Pulmonary artery endothelial cell (primary cell): ENCODE results near the gene MID2. TPM values are rescaled to one million over a fixed set of nuclear protein-coding genes. Genes with fewer than 3 reads are reported as not detected.
"Not testable (repeated sequence)": the region's sequence is repeated elsewhere in the genome, so short reads cannot be mapped to it uniquely, and the experiment has no call there.

Experiments
- DNase-seq: peaks from one replicate; pipeline ENCODE4 v3.0.0-alpha.2; 2011; ENCODE audit warnings: low read depth, low spot score
- total RNA-seq: library from RNA; depleted of rRNA; stranded (reverse); fragments of >200 nt; gene quantifications from 2 replicates; pipeline ENCODE4 v1.2.3, GENCODE V29; 2014

MID2 gene
- total RNA-seq, 1 donor from 2014 or later: 44.1 TPM

DNA sequence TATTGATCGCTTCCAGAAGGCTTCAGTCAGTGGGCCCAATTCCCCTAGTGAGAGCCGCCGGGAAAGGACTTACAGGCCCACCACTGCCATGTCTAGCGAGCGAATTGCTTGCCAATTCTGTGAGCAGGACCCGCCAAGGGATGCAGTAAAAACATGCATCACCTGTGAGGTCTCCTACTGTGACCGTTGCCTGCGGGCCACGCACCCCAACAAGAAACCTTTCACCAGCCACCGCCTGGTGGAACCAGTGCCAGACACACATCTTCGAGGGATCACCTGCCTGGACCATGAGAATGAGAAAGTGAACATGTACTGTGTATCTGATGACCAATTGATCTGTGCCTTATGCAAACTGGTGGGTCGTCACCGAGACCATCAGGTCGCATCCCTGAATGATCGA lies 15.3 kb downstream of the MID2 start:
- DNase-seq: no peak

DNA sequence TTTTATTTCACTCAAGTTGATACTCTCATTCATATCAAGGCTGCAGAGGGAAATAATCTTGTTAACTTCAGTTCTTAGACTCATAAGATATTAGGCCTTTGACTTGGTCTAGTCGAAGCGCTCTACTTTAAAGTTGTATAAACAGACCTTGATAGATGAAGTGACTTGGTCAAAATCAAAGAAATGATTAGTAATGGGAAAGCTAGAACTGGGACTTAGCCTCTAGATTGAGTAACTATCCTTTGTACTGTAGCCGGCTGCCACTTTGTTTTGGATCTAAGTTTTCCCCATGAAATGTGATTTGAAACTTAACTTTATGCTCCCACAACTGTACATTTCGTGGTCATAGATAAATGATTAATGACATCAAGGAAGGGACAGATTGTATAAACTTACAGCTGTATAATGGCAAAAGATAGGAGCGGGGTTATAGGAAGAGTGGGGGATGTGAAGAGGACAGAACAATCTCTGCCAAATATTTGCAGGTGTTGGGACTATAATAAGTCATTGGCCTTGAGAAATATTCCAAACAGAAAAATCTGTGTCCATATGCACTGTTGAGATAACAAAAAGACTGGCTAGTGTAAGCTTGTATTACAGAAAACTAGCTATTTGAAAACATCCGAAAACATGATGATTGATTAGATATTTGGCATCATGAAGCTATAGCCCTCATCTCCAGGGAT lies 17.2 kb downstream of the MID2 start:
- DNase-seq: no peak

DNA sequence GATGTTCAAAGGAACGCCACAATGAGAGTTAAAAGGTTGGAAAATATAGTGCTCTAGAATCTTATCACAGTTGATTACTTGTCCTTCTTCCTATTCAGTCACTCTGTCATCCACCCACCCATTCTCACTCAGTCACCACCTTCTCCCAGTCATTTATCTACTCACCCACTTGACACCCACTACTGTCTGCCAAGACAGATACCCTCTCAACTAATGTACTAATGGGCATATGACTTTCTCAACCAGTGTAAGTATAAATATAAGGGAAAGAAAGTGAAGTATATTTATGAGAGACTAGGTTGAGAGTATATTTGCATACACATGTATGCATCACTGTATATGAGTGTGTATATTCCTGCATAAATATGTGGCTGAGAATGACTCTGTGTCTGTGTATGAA lies 20.0 kb downstream of the MID2 start:
- no peak for DNase-seq

DNA sequence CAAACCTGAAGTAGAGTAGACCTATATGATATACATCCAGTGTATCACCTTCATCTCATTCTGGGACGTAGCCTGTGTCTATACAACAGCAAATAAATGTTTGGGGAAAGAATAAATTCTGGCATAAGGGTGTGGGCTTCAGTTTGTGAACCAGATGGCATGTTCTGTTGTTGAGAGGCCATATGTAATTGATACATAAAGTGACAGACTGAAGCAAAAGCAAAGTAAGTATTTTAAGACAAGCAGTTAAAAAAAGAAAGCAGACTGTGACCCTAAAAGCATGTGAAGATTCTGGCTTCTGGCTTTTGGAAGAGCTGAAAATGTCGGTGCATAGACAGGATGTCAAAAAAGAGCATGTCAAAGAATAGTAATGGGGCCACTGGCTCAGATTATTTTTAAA lies 22.9 kb downstream of the MID2 start:
- no peak for DNase-seq

DNA sequence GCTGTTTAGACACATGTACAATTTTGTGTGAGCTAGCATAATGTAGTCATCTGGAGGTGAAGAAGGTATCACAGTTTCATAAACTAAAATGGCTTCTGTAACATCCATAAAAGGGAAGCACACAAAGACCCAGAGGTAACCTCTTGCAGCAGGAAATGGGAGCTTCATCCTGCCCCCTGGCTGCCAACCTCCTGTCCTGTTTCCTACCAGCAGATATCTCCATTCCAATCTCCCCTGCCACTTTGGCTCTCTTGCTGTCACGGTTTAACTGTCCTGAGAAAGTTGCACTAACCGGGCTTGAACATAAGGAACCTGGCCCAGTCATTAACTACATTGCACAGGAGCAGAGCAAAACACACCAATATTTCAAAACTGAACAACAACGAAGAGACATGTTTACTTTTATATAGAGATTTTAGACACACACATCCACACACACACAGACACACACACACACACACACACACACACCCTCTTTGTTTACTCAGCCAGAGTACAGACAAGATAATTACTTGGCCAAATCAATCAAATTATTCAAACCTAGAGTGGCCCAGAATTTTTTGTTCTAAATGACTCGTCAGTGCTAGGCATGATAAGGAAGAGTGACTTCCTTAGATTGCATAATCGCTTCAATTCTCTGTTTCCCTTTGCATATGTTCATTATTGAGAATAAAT lies 24.2 kb downstream of the MID2 start:
- no peak for DNase-seq

DNA sequence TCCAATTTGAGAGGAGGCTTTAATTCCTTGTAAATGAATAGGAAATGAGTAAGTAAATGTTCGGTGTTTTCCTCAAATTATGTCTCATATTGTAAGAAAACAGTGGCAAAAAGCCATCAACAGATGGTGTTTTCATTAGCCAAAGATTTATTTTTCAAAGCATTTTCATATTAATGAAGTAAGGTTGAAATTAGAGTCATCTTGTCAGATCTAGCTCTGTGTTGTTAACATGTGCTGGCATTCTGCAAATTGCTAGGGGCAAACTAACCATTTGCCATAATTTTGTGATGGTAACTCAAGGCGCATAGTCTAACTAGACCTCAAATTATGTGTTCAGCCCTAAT lies 24.7 kb downstream of the MID2 start:
- DNase-seq: no peak

DNA sequence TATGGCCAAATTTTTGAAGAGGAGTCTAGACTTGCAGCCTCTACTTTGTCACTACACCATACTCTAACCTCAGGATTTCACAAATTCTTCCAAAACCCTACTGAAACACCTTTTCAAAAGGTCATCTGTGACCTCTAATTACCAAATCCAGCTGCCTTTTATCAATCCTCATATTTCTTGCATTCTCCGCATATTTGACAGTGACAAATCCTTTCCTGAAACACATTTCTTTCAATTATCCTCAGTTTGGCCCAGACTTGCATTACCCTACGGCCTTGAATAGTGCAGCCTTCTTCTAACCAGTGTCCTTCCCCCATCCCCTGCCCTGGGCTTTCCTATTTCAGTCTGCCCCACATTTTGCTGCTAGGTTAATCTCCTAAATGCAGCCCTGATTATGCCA lies 25.5 kb downstream of the MID2 start:
- DNase-seq: no peak

DNA sequence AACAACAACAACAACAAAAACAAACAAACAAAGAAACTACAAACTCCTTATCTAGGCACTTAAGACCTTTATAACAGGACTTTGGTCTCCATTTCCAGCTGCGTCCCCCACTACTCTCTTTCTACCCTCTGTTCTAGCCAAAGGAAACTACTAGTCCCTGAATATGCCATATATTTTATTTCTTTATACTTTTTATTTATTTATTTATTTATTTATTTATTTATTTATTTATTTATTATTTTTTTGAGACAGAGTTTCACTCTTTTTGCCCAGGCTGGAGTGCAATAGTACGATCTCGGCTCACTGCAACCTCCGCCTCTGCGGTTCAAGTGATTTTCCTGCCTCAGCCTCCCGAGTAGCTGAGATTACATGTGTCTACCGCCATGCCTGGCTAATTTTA lies 26.0 kb downstream of the MID2 start:
- not testable (repeated sequence) for DNase-seq

DNA sequence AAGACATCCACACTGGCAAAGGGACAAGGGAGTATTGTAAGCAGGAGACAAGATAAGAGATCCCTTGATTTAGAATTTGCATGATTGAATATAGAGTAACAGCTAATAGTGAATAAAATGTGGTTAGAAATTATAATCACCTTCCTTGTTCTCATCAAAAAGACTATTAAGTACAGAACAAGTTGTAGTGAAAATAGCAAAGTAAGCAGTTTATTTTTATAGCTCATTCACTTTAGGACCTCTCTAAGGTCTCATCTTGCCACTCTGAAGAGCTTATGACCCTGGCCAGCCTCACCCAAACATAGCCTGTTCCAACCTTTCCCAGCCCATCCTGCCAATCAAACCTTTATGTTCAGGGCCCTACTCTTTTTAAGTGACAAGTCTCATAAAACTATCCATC lies 30.6 kb downstream of the MID2 start:
- no peak for DNase-seq

DNA sequence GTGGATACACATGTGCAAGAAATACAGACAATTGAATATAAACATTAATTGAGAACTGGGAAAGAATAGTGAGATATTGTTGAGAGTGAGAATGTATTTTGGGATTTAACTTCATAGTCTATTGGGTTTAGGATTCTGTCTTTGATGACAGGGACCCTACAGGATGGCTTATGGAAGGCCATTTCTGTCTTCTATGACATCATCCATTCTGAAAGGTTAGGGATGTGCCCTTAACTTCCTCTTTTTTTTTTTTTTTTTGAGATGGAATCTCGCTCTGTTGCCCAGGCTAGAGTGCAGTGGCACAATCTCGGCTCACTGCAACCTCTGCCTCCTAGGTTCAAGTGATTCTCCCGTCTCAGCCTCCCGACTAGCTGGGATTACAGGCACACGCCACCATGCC lies 31.4 kb downstream of the MID2 start:
- DNase-seq: not testable (repeated sequence)

DNA sequence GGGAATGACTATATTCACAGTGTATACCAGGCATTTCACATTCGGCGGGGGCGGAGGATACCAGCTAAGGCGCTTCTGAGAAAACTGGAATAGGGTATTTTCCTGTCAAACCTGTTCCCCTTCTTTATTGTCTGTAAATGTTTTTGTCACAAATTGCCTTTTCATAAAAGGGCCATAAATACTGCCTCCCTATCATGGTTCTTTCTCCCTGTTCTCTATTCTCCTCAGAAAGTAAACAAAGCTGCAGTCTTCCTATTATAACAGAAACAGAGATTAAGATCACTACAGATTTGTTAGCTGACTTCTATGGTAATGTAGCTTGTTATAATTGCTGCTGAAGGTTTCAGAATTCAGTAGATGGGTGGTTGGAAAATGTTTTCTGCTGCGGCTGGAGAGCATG lies 32.2 kb downstream of the MID2 start:
- DNase-seq: no peak

DNA sequence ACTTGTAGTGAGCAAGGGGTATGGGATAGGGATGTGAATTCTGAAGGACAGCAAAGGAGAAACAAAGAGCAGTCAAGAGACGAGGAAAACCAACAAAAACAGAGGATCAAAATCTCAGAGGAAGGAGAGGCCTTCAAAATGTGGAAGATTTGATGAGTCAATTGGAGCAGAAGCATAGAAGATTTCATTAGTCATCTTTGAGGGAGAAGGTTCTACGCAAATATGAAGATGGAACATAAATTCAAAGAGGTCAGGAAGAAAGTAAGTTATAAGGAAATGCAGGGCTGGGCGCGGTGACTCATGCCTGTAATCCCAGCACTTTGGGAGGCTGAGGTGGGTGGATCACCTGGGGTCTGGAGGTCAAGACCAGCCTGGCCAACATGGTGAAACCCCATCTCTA lies 35.4 kb downstream of the MID2 start:
- no peak for DNase-seq

DNA sequence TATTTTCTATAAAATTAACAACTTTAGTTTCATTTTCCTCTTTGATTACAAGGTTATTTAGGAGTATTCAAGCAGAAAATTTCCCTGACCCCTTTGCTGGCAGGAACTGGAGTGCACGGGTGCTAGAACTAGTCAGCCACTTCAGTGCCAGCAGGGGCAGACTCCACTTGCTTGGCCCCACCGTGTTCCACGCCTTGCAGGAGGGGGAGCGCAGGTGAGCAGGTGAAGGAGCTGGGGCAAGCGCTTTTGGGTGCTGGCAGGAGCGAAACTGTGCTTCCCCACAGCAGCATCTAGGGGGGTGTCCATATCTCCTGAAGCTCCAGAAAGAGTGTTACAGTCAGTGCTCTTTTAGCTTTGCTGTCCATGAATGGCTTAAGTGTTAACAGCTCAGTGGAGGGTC lies 45.5 kb downstream of the MID2 start:
- no peak for DNase-seq

DNA sequence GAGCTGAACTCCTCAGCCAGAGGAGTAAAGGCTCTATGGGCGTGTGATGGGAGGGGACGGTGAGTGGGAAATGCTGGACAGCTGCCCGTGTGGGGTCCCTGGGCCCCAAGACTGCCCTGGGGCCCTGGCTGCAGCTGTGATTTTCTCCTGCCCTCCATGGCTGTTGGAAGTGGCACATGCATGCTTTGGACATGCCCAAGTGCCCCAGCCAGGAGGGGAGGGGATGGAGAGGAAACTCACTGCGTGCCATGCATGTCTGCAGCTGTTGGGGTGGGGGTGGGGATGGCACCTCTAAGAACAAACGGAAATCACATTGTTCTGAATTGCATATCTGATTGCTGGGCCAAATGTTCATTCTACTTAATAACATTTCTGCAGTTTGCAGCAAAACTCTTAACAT lies 52.4 kb downstream of the MID2 start:
- DNase-seq: peak; percentile 17

DNA sequence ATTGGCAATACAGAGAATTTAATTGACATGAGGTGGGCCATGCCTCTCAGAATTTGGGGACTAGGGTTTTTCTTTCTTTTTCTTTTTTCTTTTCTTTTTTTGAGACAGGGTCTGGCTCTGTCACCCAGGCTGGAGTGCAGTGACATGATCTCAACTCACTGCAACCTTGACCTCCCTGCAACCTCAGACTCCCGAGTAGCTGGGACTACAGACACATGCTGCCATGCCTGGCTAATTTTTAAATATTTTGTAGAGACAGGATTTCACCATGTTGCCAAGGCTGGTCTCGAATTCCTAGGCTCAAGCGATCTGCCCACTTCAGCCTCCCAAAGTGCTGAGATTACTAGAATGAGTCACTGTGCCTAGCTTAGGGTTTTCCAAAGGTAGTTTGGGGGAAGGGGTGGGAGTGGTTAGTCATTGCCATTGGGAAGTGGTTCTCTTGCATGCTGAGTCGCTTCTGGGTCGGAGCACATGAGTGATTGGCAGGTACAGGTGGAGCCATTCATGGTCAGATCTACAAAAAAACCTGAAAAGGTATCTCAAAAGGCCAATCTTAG lies 54.5 kb downstream of the MID2 start:
- DNase-seq: no peak

DNA sequence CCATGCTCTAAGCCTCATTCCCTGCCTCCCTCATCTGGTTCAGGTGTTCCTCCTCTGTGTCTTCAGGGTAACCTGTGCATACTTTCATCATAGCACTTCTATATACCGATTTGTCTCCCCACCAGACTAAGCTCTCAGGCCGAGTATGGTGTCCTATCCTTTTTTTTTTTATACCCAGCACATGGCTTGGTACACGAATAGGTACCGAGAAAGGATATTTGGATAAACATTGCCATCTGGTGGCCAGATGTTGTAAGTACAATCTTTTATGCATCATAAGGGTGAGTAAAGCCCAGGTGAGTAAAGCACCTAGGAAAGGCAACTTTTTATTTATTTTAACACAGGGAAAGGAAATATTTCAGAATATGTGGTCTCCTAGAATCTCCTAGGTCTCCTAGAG lies 68.4 kb downstream of the MID2 start:
- no peak for DNase-seq

DNA sequence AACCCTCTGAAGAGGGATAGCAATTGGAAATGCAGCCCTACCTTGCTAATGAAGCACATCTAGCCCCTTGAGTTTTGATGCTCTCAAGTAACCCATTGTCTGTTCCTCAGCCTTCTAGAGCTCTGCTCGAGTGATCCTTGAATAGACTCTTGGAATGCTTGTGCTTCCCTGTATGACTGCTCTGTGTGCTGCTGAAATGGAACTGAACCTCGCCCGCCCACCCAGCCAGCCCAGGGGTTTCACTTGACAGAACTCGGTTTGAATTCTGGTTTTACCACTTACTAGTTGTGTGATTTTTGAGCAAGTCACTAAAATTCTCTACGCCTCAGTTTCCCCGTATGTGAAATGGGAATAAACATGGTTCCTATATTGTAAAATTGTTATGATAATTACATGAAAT lies 77.1 kb downstream of the MID2 start:
- DNase-seq: no peak

DNA sequence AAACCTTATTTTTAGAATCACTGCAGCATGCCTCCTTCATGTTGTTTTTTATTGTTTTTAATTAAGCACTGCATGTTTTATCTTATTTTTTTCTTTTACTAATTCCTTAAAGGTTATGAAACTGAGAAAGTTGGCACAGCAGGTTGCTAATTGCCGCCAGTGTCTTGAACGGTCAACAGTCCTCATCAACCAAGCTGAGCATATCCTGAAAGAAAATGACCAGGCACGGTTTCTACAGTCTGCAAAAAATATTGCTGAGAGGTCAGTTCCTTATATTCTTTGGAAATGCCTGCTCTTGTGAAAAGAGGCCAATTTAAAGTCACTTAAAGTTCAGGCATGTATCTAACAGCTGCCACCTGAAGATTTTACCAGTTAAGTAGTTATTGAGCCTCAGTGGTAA lies 79.7 kb downstream of the MID2 start:
- DNase-seq: no peak

DNA sequence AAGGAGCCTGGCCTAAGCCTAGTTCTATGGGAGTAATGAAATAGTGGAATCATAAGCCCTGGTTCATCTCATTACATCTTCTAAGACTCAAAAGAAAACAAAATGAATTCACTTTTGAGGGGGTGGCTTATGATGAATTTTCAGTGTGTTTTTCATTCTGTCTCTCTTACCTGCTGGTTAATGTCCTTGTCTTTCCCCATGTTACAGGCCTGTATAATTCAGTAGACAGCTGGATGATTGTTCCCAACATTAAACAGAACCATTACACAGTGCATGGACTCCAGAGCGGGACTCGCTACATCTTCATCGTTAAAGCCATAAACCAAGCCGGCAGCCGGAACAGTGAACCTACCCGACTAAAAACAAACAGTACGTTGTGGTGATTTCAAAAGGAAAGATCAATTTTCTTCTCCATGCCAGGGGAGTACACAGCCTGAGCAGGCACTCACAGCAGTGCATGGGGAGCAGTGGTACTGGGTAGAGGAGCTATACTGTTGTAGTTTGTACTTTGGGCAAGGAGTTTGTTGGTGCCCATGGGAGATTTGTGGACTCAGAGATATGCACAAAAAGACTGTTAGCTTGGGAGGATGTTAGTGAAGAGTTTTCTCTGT lies 98.6 kb downstream of the MID2 start:
- no peak for DNase-seq

DNA sequence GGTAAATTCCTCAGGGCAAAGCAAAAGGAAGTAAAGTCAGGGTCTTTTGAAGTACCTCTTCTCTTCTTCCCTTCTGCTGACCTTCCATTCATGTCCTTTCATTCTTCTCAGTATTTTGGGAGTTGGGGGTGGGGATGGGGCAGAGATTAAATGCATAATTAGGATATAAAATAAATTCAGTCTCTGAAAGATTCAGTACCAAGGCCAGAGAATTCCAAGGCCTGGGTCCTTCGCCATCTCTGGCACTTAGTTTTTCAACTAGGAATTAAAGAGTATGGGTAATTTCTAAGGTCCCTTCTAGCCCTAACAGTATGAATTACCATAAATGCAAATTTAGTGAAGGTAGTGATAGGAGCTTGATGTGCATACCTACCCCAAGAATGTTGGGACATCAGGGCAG lies 108.6 kb downstream of the MID2 start:
- no peak for DNase-seq

DNA sequence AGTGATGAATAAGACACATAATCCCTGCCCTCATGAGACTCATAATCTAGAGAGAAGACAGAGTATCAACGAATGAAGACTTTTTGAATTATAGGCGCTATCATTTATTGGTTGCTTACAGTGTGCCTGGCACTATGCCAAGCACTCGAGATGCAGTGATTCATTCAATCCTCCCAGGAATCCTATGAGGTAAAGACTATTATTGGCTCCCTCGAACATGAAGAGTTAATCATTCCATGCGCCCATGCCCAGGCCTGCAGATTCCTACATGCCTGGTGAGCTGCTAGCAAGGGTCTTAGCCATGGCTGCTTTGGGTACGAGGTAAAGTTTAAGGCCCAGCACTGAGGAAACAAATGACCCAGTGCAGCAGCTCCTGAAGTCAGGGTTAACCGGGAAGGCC lies 109.5 kb downstream of the MID2 start:
- peak; percentile 15 for DNase-seq

DNA sequence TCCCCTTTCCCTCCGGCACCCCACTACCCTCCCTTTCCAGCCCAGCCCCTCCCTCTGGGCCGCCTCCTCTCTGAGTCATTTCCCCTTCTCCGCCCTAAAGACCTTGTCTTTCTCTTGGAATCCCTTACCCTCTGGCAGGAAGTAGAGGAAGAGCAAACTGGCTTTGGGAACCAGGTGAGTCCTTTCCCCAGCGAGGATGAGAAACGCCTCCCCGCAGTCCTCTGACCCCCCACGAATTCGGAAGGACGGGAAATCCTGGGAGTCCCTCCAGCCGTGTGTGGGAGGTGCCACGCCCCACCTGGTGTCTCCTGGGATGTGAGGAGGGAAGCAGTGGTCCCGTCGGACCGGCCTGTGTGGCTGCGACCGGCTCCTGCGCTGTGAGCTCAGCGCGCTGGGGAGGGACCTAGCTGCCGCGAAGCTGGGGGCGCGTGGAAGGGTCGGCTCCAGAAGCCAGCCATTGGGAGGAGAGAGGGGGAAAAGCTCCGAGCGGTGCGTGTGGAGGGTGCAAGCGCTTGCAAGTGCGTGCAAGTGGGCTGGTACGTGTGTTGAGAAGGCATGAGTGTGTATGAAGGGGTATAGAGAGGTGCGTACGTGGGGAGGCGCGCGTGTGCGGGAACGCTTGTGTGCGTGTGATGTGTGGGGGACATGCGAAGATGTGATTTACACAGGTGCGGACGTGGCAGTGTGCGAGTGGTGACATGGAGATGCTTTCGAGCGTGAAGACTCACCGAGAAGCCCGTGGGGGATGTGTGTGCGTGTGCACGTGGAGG lies 110.2 kb downstream of the MID2 start:
- no peak for DNase-seq
